Trophoblast cell (in vitro differentiated cells and primary cell): ENCODE measurements around the gene CRYAA.
"Not testable (repeated sequence)": the region's sequence is repeated elsewhere in the genome, so short reads cannot be mapped to it uniquely, and the experiment has no call there.

Experiments
- DNase-seq, 2 donors: peaks; one replicate each; pipeline ENCODE4 v3.0.0-alpha.2; 2016
- H2AFZ ChIP-seq: 2 replicates; pipeline ENCODE4 v1.6.1; 2013; ENCODE audit warnings: low read length, moderate library complexity, mild to moderate bottlenecking; ENCODE audit not compliant: insufficient read depth, poor library complexity
- H2AK5ac ChIP-seq: 2 replicates; pipeline ENCODE4 v1.6.1; 2013; ENCODE audit warnings: mild to moderate bottlenecking, low read length
- H2BK120ac ChIP-seq: 2 replicates; pipeline ENCODE4 v1.6.1; 2013; ENCODE audit warnings: low read length, mild to moderate bottlenecking, moderate library complexity; ENCODE audit not compliant: insufficient read depth, poor library complexity
- H2BK12ac ChIP-seq: 2 replicates; pipeline ENCODE4 v1.6.1; 2013; ENCODE audit warnings: mild to moderate bottlenecking, low read length, moderate library complexity
- H2BK5ac ChIP-seq: 2 replicates; pipeline ENCODE4 v1.6.1; 2013; ENCODE audit warnings: low read length, low read depth, moderate library complexity, mild to moderate bottlenecking; ENCODE audit not compliant: poor library complexity
- H3K14ac ChIP-seq: 2 replicates; pipeline ENCODE4 v1.6.1; 2013; ENCODE audit warnings: mild to moderate bottlenecking, low read length
- H3K18ac ChIP-seq: 2 replicates; pipeline ENCODE4 v1.6.1; 2013; ENCODE audit warnings: mild to moderate bottlenecking, low read length
- H3K23ac ChIP-seq: 2 replicates; pipeline ENCODE4 v1.6.1; 2013; ENCODE audit warnings: low read length
- H3K27ac ChIP-seq: 2 replicates; pipeline ENCODE4 v1.5.1; 2013; ENCODE audit warnings: low read depth, mild to moderate bottlenecking, inconsistent platforms, low read length, moderate library complexity
- H3K27me3 ChIP-seq: 2 replicates; pipeline ENCODE4 v1.6.1; 2013; ENCODE audit warnings: inconsistent platforms, mild to moderate bottlenecking, low read length, moderate library complexity; ENCODE audit not compliant: insufficient read depth
- H3K36me3 ChIP-seq, 2 experiments: 1 replicate in 1 of 2; 2 replicates in 1 of 2; pipeline ENCODE4 v1.6.1; 2013; ENCODE audit warnings: low read length in 2 of 2, mild to moderate bottlenecking in 2 of 2, moderate library complexity in 1 of 2; ENCODE audit not compliant: insufficient read depth in 2 of 2, control insufficient read depth in 1 of 2
- H3K4ac ChIP-seq: 2 replicates; pipeline ENCODE4 v1.6.1; 2013; ENCODE audit warnings: low read depth, mild to moderate bottlenecking, low read length, moderate library complexity
- H3K4me1 ChIP-seq, 2 experiments: 1 replicate in 1 of 2; 2 replicates in 1 of 2; pipeline ENCODE4 v1.6.1; 2013; ENCODE audit warnings: low read length in 2 of 2, mild to moderate bottlenecking in 2 of 2, moderate library complexity in 1 of 2; ENCODE audit not compliant: insufficient read depth in 2 of 2, control insufficient read depth in 1 of 2
- H3K4me2 ChIP-seq: 2 replicates; pipeline ENCODE4 v1.6.1; 2013; ENCODE audit warnings: inconsistent platforms, mild to moderate bottlenecking, low read length, moderate library complexity
- H3K4me3 ChIP-seq: 2 replicates; pipeline ENCODE4 v1.5.1; 2013; ENCODE audit warnings: mild to moderate bottlenecking, low read depth, low read length, inconsistent platforms
- H3K79me1 ChIP-seq: one replicate; pipeline ENCODE4 v1.6.1; 2013; ENCODE audit warnings: low read length
- H3K79me2 ChIP-seq: 2 replicates; pipeline ENCODE4 v1.6.1; 2013; ENCODE audit warnings: low read length, mild to moderate bottlenecking; ENCODE audit not compliant: control insufficient read depth, insufficient read depth, poor library complexity
- H3K9ac ChIP-seq: 2 replicates; pipeline ENCODE4 v1.6.1; 2013; ENCODE audit warnings: mild to moderate bottlenecking, low read length
- H3K9me3 ChIP-seq: 2 replicates; pipeline ENCODE4 v1.6.1; 2013; ENCODE audit warnings: low read depth, mild to moderate bottlenecking, control low read depth, inconsistent platforms, low read length; ENCODE audit not compliant: insufficient read depth
- H4K12ac ChIP-seq: 2 replicates; pipeline ENCODE4 v1.6.1; 2013; ENCODE audit warnings: low read depth, mild to moderate bottlenecking, low read length, moderate library complexity
- H4K8ac ChIP-seq: 2 replicates; pipeline ENCODE4 v1.6.1; 2013; ENCODE audit warnings: low read depth, mild to moderate bottlenecking, low read length, moderate library complexity
- H4K91ac ChIP-seq: one replicate; pipeline ENCODE4 v1.6.1; 2013; ENCODE audit warnings: low read depth, mild to moderate bottlenecking, low read length, moderate library complexity
- WGBS: extraction: QIAGEN DNeasy Blood & Tissue Kit; methylation state at CpG from one replicate; pipeline ENCODE4 v1.1.7; 2013; ENCODE audit warnings: missing lambda C conversion rate; ENCODE audit not compliant: insufficient read length, insufficient coverage; ENCODE audit errors: extremely low coverage; 5-methylcytosine and 5-hydroxymethylcytosine counted together

Gene CRYAA

DNA sequence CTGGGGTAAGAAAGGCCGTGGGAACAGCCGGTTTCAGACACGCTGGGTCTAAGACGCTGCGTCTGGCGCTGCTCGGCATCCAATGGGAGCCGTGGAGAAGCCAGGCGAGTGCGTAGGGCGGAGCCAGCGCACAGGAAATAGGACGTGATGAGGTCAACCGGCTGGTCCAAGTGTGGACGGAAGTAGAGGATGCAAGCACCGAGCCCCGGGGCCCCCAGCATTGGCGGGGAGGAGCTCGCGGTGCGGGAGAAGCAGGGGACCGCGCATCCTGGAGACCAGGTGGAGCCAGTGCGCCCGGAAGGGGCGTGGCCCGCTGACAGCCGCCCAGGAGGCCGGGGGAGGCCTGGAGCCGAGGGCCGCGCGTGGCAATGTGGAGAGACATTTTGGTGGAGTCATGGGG, 15.2 kb upstream of the CRYAA start:
- DNase-seq, H3K4me1 ChIP-seq, H3K18ac ChIP-seq, H3K4me2 ChIP-seq, H2AK5ac ChIP-seq, H4K8ac ChIP-seq, H3K14ac ChIP-seq, H2BK5ac ChIP-seq, H3K79me2 ChIP-seq, H3K79me1 ChIP-seq, H2BK120ac ChIP-seq, H3K9me3 ChIP-seq, H3K4ac ChIP-seq, H4K91ac ChIP-seq, H2AFZ ChIP-seq, H2BK12ac ChIP-seq, H3K36me3 ChIP-seq, H3K27me3 ChIP-seq, H3K23ac ChIP-seq, H4K12ac ChIP-seq, H3K4me3 ChIP-seq, H3K27ac ChIP-seq, H3K9ac ChIP-seq: not testable (repeated sequence)
- no CpG with 5 or more reads among the region's 33 CpGs for WGBS

DNA sequence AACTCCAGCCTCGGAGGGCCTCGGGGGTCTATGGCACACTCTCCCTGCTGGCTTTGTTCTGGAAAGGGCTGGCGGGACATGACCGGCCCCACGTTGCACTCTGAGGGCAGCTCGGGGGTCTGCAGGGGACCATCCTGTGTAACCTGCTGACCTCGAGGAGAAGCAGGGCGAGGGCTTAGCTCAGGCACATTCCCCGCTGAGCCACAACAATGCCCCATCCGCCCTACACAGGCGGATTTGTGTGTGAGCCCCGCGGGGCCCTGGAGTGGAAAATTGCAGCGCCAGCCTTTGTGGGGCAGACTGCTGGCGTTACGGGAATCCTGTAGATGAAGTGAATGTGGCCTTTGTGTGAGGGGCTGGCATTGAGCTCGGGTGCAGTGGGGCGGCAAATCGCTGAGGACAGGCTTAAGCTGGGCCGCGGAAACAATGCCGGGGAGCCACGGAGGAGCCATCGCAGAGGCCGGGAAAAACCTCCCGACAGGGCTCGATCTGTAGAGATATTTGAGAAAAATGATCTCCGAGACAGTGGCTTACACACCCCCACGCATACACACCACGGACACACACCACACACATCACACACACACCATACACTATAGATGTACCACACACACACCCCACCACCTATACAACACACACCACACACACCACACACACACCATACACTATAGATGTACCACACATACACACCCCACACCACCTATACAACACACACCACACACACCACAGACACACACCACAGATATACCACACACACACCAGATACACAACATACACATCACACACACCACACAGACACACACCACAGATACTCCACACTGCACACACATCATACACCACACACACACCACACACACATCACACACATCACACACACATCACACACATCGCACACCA, 9.3 kb upstream of the CRYAA start:
- not testable (repeated sequence) for H3K36me3 ChIP-seq, H2AK5ac ChIP-seq, H3K9ac ChIP-seq, H2AFZ ChIP-seq, H3K4me1 ChIP-seq, H3K14ac ChIP-seq, H2BK12ac ChIP-seq, H4K8ac ChIP-seq, H4K12ac ChIP-seq, H3K18ac ChIP-seq, H3K79me2 ChIP-seq, H3K79me1 ChIP-seq, H3K27me3 ChIP-seq, H3K4ac ChIP-seq, DNase-seq, H3K27ac ChIP-seq, H3K9me3 ChIP-seq, H3K23ac ChIP-seq, H3K4me3 ChIP-seq, H4K91ac ChIP-seq, H2BK120ac ChIP-seq, H3K4me2 ChIP-seq, H2BK5ac ChIP-seq
- no CpG with 5 or more reads among the region's 31 CpGs for WGBS

DNA sequence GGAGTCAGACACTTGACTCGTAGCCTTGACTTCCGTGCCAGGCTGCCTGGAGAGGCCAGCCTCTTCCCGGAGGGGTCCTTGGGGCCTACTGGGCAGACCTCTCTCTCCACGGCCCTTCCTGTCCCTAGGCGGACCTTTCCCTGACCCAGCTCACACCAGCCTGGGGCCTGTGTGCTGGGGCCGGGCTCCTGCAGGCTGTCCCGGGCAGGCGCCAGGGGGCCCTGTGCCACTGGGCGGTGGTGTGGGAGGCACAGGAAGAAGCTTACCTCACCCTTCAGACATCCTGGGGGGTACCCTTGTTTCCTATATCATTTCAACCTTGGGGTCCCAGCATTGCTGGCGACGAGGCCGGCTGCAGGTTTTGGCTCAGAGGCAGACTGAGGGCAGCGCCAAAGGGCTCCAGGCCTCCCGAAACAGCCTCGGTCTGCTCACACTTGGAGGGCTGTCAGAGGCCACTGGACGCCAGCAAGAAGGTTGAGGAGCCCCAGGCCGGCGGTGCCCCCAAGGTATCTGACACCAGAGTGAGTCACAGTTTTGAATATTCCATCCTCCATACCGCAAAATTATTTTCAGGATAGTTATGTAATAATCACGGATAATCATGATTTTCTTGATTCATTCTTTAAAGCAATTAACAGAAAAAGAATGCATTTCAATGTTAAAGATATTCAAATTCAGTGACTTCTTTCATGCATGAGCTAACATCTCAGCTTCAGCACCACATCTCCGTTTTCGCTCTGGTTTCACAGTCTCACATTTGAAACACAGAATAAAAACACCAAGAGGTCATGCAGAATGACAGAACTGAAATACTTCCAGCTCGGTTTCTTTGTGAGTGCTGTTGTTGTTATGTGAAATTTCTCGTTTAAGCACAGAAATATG, 6.7 kb upstream of the CRYAA start:
- not testable (repeated sequence) for DNase-seq, H3K27me3 ChIP-seq, H2AFZ ChIP-seq, H3K4me3 ChIP-seq, H3K9ac ChIP-seq, H3K79me1 ChIP-seq, H3K27ac ChIP-seq, H3K23ac ChIP-seq, H3K4me2 ChIP-seq, H3K36me3 ChIP-seq, H3K79me2 ChIP-seq, H3K9me3 ChIP-seq, H4K12ac ChIP-seq, H2AK5ac ChIP-seq, H2BK5ac ChIP-seq, H2BK12ac ChIP-seq, H4K8ac ChIP-seq, H3K18ac ChIP-seq, H3K4ac ChIP-seq, H3K14ac ChIP-seq, H2BK120ac ChIP-seq, H4K91ac ChIP-seq, H3K4me1 ChIP-seq
- no CpG with 5 or more reads among the region's 24 CpGs for WGBS

DNA sequence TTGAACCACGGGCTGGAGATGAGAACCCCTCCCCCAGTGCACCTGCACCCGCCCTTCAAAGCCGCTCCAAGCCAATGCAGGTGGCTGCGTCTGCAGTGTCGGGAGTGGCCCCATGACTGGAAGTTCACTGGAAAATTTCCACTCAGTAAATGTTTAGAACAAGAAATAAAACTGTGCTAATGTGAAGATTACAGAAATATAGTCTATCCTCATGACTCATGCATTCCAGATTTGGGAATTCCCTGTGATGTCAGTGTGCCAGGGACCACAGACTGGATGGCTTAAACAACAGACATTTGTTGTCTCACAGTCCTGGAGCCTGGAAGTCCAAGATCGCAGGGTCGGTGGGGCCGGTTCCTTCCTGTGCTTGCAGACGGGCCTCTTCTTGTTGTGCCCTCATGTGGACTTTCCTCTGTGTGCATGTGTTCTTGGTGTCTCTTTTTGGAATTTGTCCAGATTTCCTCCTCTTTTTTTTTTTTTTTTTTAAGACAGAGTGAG, 6.1 kb upstream of the CRYAA start:
- not testable (repeated sequence) for H3K36me3 ChIP-seq, H4K8ac ChIP-seq, H3K4me1 ChIP-seq, H2AK5ac ChIP-seq, H2BK120ac ChIP-seq, H4K91ac ChIP-seq, H3K18ac ChIP-seq, H3K14ac ChIP-seq, H2BK5ac ChIP-seq, DNase-seq, H3K79me1 ChIP-seq, H3K4me2 ChIP-seq, H3K23ac ChIP-seq, H4K12ac ChIP-seq, H3K9me3 ChIP-seq, H2BK12ac ChIP-seq, H3K4ac ChIP-seq, H3K27ac ChIP-seq, H3K9ac ChIP-seq, H3K27me3 ChIP-seq, H3K4me3 ChIP-seq, H2AFZ ChIP-seq, H3K79me2 ChIP-seq
- no CpG with 5 or more reads among the region's 9 CpGs for WGBS
